ENCODE data around the gene FLAD1. TPM values are rescaled to one million over a fixed set of nuclear protein-coding genes. Genes with fewer than 3 reads are reported as not detected.

FLAD1 gene
- total RNA-seq (2021) (71.1 to 88.3 TPM (median 71.2 TPM) in 3 replicates), Bru-seq, nascent RNA (percentile 91 among the genes with signal in this experiment)
- long read RNA-seq, experiment 1, transcript FLAD1-201 (7 exons, 2,160 nt): minor isoform, 21 of 329 reads
- long read RNA-seq, experiment 1, transcript FLAD1-203 (8 exons, 1,730 nt): major isoform, 125 of 329 reads
- long read RNA-seq, experiment 1, transcript FLAD1-205 (3 exons, 1,803 nt): minor isoform, 6 of 329 reads
- long read RNA-seq, experiment 1, partial matches to known transcripts: 92 of 329 reads
- long read RNA-seq, experiment 1, other reads (novel, unspliced or antisense): 82 of 329 reads
- long read RNA-seq, experiment 2, transcript FLAD1-201 (7 exons, 2,160 nt): minor isoform, 9 of 73 reads
- long read RNA-seq, experiment 2, transcript FLAD1-203 (8 exons, 1,730 nt): major isoform, 16 of 73 reads
- long read RNA-seq, experiment 2, partial matches to known transcripts: 24 of 73 reads
- long read RNA-seq, experiment 2, other reads (novel, unspliced or antisense): 22 of 73 reads
- long read RNA-seq, experiment 3, transcript FLAD1-203 (8 exons, 1,730 nt): major isoform, 54 of 204 reads
- long read RNA-seq, experiment 3, transcript FLAD1-201 (7 exons, 2,160 nt): minor isoform, 7 of 204 reads
- long read RNA-seq, experiment 3, partial matches to known transcripts: 100 of 204 reads
- long read RNA-seq, experiment 3, other reads (novel, unspliced or antisense): 38 of 204 reads

DNA sequence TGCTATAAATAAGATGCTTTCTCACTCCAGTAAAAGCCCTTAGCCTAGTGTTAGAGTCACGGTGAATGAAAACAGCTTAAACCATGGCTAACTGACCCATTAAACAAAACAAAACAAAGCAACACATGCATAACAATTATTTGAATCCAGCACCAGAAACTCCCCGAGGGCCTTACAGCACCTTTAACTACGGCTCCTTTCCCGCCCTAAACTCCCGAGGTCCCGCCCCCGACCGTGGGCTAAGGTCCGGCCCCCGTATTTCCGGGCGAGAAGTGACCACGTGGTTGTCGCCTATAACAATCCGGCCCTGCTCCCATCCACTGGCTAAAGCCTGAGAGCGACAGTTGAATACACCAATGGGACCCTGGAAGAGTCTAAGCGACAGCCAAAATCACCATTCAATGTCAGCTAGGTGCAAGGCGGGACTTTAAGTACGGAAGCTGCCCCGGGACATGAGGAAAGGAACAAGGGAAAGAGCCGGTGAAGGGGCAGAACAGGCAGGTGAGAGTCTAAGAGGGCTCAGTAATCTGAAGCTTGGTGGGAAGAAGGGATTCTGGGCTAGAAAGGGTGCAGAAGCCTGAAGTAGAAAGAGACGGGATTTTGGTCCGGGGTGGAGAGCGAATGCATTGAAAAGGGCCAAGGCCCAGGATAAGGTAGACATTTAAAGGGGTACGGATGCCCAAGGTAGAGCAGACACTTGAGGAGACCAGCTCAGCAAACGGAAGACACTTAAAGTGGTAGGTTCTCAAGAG, at the start of gene FLAD1:
FLAD1 (plus strand) TSS at position 448 of the 752 bp plus-strand sequence. CDS start 351 bp downstream, outside the sequence.
- H3K27ac Mint-ChIP-seq: peak within 1 kb of the TSS; percentile 70; the same call in 1 of the 2 replicates
- CTCF ChIA-PET: interaction anchor here (0.5 to 5.8 kb wide), 19 partner anchors 10 to 184 kb away, joined by 3 to 50 read pairs (median 5); partner anchors contain the start of genes ADAM15, CKS1B, LENEP and PBXIP1
- TF ChIP-seq, protein P1, sequence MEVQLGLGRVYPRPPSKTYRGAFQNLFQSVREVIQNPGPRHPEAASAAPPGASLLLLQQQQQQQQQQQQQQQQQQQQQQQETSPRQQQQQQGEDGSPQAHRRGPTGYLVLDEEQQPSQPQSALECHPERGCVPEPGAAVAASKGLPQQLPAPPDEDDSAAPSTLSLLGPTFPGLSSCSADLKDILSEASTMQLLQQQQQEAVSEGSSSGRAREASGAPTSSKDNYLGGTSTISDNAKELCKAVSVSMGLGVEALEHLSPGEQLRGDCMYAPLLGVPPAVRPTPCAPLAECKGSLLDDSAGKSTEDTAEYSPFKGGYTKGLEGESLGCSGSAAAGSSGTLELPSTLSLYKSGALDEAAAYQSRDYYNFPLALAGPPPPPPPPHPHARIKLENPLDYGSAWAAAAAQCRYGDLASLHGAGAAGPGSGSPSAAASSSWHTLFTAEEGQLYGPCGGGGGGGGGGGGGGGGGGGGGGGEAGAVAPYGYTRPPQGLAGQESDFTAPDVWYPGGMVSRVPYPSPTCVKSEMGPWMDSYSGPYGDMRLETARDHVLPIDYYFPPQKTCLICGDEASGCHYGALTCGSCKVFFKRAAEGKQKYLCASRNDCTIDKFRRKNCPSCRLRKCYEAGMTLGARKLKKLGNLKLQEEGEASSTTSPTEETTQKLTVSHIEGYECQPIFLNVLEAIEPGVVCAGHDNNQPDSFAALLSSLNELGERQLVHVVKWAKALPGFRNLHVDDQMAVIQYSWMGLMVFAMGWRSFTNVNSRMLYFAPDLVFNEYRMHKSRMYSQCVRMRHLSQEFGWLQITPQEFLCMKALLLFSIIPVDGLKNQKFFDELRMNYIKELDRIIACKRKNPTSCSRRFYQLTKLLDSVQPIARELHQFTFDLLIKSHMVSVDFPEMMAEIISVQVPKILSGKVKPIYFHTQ (CRISPR knock-in tag; IDR thresholded peaks at IDR 0.05): peak; percentile 71; the same call in 1 of the 2 replicates
- TF ChIP-seq ETV6 (CRISPR knock-in tag; IDR thresholded peaks at IDR 0.05) (0 out of 2 replicates have a peak, but pooled peaks have one; percentile 69), FOXK1 (CRISPR knock-in tag; IDR thresholded peaks at IDR 0.05) (peak; percentile 63; the same call in 1 of the 2 replicates), TCF7 (CRISPR knock-in tag; IDR thresholded peaks at IDR 0.05; ENCODE audit: low read depth) (no peak), NFYB (CRISPR knock-in tag; conservative IDR thresholded peaks at IDR 0.05; ENCODE audit: low read depth) (peak; percentile 98), RELA (CRISPR knock-in tag; IDR thresholded peaks at IDR 0.05; ENCODE audit: borderline replicate concordance) (no peak), TEAD1 (CRISPR knock-in tag; IDR thresholded peaks at IDR 0.05) (no peak), CREB1 (CRISPR knock-in tag; IDR thresholded peaks at IDR 0.05) (no peak), SOX15 (CRISPR knock-in tag; IDR thresholded peaks at IDR 0.05) (no peak), CREM (CRISPR knock-in tag; IDR thresholded peaks at IDR 0.05) (0 out of 2 replicates have a peak, but pooled peaks have one; percentile 44), ZNF263 (CRISPR knock-in tag; IDR thresholded peaks at IDR 0.05; ENCODE audit: low read depth) (no peak), SP1 (CRISPR knock-in tag; conservative IDR thresholded peaks at IDR 0.05) (peak; percentile 74; the same call in 1 of the 2 replicates), FOXP1 (CRISPR knock-in tag; IDR thresholded peaks at IDR 0.05; ENCODE audit: borderline replicate concordance) (peak; percentile 42; the same call in 1 of the 2 replicates)
- TF ChIP-seq, protein P2, sequence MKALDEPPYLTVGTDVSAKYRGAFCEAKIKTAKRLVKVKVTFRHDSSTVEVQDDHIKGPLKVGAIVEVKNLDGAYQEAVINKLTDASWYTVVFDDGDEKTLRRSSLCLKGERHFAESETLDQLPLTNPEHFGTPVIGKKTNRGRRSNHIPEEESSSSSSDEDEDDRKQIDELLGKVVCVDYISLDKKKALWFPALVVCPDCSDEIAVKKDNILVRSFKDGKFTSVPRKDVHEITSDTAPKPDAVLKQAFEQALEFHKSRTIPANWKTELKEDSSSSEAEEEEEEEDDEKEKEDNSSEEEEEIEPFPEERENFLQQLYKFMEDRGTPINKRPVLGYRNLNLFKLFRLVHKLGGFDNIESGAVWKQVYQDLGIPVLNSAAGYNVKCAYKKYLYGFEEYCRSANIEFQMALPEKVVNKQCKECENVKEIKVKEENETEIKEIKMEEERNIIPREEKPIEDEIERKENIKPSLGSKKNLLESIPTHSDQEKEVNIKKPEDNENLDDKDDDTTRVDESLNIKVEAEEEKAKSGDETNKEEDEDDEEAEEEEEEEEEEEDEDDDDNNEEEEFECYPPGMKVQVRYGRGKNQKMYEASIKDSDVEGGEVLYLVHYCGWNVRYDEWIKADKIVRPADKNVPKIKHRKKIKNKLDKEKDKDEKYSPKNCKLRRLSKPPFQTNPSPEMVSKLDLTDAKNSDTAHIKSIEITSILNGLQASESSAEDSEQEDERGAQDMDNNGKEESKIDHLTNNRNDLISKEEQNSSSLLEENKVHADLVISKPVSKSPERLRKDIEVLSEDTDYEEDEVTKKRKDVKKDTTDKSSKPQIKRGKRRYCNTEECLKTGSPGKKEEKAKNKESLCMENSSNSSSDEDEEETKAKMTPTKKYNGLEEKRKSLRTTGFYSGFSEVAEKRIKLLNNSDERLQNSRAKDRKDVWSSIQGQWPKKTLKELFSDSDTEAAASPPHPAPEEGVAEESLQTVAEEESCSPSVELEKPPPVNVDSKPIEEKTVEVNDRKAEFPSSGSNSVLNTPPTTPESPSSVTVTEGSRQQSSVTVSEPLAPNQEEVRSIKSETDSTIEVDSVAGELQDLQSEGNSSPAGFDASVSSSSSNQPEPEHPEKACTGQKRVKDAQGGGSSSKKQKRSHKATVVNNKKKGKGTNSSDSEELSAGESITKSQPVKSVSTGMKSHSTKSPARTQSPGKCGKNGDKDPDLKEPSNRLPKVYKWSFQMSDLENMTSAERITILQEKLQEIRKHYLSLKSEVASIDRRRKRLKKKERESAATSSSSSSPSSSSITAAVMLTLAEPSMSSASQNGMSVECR (CRISPR knock-in tag; IDR thresholded peaks at IDR 0.05; ENCODE audit: borderline replicate concordance): 0 out of 2 replicates have a peak, but pooled peaks have one; percentile 58
- TF ChIP-seq, protein P3, sequence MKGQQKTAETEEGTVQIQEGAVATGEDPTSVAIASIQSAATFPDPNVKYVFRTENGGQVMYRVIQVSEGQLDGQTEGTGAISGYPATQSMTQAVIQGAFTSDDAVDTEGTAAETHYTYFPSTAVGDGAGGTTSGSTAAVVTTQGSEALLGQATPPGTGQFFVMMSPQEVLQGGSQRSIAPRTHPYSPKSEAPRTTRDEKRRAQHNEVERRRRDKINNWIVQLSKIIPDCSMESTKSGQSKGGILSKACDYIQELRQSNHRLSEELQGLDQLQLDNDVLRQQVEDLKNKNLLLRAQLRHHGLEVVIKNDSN (CRISPR knock-in tag; IDR thresholded peaks at IDR 0.05): peak; percentile 94
- TF ChIP-seq, protein P4, sequence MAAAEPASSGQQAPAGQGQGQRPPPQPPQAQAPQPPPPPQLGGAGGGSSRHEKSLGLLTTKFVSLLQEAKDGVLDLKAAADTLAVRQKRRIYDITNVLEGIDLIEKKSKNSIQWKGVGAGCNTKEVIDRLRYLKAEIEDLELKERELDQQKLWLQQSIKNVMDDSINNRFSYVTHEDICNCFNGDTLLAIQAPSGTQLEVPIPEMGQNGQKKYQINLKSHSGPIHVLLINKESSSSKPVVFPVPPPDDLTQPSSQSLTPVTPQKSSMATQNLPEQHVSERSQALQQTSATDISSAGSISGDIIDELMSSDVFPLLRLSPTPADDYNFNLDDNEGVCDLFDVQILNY (CRISPR knock-in tag; IDR thresholded peaks at IDR 0.05): peak; percentile 85
- TF ChIP-seq, protein P5, sequence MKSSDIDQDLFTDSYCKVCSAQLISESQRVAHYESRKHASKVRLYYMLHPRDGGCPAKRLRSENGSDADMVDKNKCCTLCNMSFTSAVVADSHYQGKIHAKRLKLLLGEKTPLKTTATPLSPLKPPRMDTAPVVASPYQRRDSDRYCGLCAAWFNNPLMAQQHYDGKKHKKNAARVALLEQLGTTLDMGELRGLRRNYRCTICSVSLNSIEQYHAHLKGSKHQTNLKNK (CRISPR knock-in tag; IDR thresholded peaks at IDR 0.05): no peak
- TF ChIP-seq, protein P6, sequence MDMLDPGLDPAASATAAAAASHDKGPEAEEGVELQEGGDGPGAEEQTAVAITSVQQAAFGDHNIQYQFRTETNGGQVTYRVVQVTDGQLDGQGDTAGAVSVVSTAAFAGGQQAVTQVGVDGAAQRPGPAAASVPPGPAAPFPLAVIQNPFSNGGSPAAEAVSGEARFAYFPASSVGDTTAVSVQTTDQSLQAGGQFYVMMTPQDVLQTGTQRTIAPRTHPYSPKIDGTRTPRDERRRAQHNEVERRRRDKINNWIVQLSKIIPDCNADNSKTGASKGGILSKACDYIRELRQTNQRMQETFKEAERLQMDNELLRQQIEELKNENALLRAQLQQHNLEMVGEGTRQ (CRISPR knock-in tag; IDR thresholded peaks at IDR 0.05): peak; percentile 94
- TF ChIP-seq, protein P7, sequence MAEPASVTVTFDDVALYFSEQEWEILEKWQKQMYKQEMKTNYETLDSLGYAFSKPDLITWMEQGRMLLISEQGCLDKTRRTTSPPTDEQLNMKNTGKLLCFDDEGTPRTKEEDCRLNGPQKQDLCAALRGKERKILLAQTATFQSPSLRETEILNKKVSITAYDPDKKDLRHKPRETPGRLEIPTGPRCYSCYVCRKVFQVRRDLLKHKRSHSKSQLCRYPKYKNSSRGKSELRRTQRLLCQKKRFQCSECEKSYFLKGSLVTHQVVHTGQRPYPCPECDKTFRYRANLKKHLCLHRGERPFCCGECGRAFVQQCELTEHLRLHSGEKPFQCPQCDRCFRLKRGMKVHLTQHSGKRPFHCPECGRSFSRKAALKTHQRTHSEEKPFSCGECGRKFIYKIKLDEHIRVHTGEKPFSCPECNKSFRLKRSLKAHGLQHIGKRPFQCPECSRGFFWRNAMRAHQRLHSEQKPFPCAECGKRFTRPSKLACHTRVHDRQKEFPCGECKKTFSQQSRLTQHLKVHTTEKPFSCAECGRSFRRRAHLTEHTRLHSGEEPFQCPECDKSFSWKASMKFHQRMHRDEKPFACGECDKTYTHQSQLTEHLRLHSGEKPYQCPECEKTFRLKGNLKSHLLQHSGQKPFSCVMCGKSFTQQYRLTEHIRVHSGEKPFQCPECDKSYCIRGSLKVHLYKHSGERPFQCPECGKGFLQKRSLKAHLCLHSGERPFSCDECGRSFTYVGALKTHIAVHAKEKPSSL (CRISPR knock-in tag; conservative IDR thresholded peaks at IDR 0.05): no peak

More for the DNA sequence above, at the start of gene FLAD1:
- peaks cover 39% of the 10 kb centered on the region for H3K36me3 Mint-ChIP-seq
- H3K9me3 Mint-ChIP-seq: no peaks in the 10 kb centered on the region
- POLR2A ChIA-PET: interaction anchor here (1.0 to 3.7 kb wide), 10 partner anchors 10 to 47 kb away, joined by 3 to 123 read pairs (median 8); partner anchors contain the start of genes LENEP, PBXIP1, PMVK and PYGO2
- ATAC-seq: peak; percentile 99
- no peaks in the 10 kb centered on the region for H3K27me3 Mint-ChIP-seq (ENCODE audit: low read depth)
- H3K4me3 Mint-ChIP-seq: no peak within 1 kb of the TSS
- peak; percentile 98 for DNase-seq (ENCODE audit: low spot score)
- H3K4me1 Mint-ChIP-seq: peaks cover 10% of the 10 kb centered on the region
